Stimulated activated CD8-positive, alpha-beta memory T cell treated with anti-CD3 and anti-CD28 coated beads, Interleukin-4, amount 100 ng/mL, for 48 hours (primary cell): ENCODE measurements around the gene ZNF648.
"Not testable (repeated sequence)": the region's sequence is repeated elsewhere in the genome, so short reads cannot be mapped to it uniquely, and the experiment has no call there.

Source experiments
- DNase-seq: peaks from one replicate; pipeline ENCODE4 v3.0.0-alpha.2; 2020

Gene ZNF648

DNA sequence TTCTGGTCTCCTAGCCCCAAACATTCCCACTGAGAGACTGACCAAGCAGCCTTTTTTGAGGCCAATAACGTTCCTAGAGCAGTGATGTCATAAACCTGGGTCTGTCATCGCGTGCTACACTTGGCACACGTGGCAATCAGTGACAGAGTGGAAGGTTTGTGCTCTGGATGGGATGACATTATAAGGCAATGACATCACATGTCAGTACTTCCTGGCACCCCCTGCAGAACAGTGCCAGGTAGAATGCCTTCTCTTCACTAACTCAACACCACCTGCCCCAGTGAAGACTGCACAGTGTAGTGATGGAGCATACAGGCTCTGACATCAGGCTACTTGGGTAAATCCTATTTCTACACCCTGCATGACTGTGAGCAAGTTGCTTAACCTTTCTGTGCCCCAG is 5.4 kb upstream of the ZNF648 start:
- no peak for DNase-seq

DNA sequence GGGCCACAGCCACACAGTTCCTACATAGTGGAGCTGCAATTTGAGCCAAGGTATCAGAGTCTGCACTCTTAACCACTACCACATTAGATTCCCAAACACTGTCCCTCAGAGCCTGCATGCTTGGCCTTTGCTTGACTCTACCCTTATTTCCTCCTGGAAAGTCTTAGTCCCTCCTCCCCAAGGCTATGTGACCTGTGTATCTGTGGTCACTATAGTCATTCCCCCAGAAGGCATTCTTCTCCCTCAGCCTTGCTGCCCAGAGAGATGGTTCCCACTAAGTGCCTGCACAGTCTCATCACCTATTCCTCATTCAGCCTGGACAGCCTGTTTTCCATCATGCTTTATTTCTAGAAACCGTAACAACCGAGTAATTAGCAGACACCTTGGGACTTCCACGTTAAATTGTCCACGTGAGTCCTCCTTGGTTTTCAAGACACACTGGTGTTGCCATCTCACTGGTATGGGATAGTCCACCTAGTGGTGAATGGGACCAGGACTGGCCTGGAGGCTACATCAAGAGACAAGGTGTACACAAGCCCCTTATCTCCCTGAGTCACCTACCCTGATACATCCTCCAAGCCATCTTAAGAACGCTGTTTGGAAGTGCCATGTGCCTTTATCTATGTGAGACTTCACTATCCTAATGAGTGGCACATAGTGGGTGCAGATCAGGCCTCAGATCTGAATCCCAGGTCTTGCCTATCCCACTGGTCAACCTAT is 3.8 kb upstream of the ZNF648 start:
- DNase-seq, result no peak

DNA sequence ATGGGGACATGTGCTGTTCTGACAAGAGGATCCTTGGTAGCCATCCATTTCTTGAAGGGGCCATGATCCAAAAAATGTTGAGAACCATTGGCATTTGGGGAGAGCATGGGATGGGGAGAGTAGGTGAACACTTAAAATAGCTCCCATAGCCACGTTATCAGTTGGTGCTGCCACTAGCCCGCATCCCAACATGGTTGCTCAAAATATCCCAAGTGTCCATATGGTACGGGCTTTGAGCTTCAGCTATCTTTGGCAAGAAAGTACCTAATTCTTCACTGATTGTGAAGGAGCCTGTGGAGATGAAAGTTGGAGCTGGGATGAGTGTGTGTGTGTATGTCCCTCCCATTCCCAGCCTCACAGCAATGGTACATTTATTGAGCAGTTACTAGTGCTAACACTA is 3.1 kb upstream of the ZNF648 start:
- DNase-seq, result no peak

DNA sequence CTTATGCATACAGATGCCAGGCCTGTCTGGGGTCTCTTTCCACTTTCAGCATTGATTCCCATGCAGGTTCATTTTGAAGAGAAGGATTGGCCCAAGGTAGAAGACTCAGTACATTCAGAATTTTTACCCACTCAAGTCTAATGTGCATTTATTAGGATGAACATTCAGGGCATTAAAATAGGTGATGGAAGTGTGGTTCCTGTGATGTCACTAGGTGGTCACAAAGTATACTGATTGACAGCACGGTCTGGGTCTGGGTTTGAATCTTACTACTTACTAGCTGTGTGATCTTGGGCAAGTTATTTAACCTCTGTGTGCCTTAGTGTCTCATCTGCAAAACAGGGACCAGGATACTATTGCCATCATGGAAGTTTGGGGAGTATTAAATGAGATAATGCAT is 711 bp upstream of the ZNF648 start:
- DNase-seq, result no peak

DNA sequence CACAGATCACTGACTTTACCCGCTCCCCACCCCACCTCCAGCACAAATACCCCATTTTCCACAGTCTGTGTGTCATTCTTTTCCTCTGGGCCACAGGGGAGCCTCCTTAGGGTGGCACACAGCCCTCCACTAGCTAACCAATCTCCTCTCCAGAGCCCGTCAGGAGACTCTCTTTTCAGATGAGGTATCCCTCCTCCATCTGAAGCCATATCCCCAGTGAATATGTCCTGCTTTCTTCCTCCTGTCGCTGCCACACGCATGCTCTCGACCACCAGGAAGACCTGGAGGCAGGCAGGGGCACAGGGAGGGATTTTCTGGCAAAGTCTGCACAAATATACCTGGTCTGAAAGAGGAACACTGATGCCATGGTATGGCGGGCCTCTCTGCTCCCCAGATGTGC is 635 bp downstream of the ZNF648 start:
- DNase-seq, result no peak

DNA sequence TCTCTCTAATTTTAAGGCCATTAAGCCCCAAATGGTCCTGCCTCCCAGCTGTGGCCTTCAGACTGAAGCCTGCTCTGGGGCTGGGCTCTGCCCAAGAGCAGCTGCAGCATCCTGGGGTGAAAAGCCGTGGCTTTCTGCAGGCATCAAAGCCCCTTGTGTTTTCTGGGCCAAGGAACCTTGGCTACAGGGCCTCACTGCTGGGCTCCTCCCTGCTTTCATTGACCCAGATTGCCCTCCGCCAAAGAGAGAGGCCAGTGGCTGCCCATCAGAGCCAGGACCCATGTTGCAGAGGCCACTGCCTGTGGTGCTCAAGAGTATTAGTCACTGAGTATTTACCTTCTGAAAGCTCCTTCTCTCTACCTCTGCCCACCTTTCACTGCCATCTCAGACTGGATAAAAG is 1.6 kb downstream of the ZNF648 start:
- no peak for DNase-seq

DNA sequence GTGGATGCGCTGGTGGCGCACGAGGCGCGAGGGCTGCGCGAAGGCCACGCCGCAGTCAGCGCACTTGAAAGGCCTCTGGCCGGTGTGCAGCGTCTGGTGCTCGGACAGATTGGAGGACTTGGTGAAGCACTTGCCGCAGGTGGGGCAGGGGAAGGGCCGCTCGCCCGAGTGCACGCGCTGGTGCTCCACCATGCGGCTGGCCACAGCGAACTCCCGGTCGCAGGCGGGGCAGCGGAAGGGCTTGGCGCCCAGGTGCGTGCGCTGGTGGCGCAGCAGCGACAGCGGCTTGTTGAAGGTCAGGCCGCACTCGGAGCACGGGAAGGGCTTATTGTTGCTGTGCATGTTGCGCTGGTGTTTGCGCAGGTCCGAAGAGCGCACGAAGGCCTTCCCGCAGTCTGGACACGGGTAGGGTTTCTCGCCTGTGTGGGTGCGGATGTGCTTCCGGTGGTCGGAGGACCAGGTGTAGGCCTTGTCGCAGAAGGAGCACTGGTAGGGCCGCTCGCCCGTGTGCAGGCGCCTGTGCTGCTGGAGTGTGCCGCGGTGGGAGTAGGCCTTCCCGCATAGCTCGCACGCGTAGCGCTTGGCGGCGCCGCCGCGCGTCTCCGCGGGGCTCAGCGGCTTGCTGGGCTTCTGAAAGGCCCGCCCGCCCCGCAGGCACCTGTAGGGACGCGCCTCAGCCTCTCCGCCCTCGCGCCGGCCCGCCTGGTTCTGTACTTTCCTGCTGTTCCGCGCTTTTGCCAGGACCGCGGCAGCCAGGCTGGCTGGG is 4.7 kb downstream of the ZNF648 start:
- DNase-seq, result no peak

DNA sequence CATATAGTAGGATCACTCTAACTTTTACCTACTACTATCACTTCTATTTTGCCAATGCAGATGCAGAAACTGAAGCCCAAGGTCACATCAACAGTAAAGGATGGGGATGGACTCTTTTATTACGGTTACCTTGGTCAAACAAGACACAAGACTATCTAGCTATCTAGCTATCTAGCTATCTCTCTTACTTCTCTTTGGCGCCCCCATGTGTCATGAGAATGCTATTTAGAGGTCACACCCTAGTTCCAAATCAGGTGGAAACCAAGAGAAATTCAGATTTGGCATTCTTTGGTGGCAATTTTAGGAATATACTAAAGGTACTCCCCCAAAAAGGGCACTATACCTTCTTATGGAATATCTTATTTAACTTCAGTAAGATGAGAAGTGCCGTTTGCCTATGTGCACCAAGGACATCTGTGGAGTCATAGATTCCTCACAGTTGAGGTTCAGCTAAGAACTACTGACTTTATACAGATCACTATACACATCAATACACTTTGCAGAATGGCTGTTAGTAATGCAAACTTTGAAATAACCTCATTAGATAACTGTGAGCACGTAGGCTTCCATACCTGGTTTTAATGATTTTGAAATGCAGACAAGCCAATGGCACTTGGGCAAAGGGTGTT is 6.7 kb downstream of the ZNF648 start:
- DNase-seq, result peak; percentile 68

DNA sequence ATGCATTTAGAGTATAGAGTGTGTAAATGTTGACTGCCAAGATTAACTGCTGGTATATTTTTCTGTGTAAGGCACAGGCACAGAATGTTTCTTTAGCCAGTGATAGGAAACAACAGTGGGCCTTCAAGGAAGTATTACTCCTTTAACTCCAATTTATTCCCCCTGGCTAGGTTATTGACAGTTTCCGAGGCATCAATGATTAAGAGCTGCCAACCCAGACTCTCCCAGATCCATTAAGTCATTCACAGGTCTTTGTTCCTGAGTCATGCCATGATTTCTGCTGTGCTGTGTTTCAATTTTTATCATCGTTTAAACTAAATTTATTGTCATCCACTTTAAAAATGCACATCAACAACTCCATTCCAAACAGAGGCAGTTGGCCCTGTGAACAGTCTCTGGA is 9.2 kb downstream of the ZNF648 start:
- DNase-seq, result no peak

DNA sequence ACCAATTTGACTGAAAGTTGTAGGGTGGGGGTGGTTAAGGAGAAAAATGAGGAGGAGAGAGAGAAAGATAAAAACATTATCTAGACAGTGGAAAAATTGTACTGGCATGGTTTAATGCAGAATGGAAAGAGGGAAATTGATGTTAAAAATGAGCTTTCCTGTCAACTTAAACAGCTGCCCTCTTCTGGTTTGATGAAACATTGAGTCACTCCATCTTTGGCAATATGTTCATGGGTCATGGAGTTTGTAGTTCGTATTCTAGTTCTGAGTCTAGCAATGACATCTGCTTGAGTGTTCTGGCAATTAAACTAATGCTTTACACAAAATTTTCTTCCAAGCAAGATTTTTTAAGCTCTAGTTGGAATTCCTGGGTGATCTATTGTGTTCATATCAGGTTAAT is 9.6 kb downstream of the ZNF648 start:
- no peak for DNase-seq

DNA sequence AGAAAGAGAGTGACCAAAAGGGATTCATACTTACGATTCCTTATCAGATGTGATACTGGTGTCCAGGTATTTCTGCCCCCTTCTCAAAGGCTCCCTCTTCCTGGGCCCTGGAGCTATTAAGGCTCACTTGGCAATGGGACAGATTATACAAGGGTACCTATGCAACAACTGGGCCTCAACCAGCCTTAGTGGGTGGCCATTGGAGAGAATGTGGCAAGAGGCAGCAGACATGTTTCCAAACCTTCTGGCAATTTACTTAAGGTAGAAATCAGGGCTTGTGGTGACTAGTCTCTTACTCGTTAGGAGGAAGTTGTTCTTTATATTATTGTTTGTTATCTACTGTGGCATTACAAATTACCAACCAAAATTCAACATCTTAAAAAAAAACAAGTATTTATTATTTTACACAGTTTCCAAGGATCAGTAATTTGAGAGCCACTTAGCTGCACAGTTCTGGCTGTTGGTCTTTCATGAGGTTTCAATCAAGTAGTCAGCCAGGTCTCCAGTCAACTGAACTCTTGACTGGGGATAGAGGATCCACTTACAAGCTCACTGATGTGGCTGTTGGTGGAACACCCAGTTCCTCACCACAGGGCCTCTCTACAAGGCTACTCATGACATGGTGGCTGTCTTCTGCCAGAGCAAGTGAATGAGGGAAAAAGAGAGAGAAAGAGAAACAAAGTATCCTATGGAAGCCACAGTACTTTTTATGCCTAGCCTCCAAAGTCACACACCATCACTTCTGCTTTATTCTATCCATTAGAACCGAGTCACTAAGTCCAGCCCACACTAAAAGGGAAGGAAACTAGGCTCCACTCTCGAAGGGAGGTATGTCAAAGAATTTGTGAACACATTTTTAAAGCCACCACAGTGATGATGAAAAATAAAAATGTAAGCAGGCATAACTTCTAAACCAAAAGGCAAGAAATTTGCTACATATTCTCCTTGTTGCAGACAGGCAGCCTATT is 10.7 kb downstream of the ZNF648 start:
- no peak for DNase-seq

DNA sequence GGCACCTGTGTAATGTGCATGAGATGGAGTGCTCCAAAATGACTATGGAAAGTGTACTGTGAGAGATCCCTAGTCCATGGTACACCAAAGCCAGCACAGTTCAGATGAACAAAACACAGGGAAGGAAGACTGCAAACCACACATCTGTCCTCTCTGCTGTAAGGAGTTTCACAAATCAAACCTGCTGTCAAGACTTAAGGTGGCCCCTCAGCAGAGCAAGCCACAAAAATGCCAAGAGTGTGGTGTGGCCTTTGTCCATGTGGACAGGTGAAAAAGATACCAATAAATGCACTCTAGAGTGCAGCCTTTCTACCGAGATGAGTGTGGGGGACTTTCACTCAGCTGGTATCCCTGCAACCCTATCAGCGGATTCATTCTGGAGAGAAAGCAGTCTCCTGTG is 12.9 kb downstream of the ZNF648 start:
- DNase-seq, result no peak

DNA sequence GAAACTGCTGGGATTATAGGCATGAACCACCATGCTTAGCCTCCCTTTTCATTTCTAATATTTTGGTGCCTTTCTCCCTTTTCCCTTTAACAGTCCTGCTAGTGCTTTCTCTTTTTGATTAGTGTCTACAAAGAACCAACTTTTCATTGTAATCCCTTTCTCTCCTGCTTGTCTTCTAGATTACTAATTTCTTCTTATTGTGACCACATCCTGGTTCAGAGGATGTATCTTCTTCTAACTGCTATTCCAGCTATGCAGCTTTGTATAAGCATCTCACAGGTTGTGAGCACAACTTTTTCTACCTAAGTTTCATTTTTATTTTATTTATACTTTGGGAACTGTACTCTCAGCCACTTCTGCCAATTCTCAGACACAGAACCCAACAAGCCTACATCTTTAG is 14.7 kb downstream of the ZNF648 start:
- DNase-seq, result no peak

DNA sequence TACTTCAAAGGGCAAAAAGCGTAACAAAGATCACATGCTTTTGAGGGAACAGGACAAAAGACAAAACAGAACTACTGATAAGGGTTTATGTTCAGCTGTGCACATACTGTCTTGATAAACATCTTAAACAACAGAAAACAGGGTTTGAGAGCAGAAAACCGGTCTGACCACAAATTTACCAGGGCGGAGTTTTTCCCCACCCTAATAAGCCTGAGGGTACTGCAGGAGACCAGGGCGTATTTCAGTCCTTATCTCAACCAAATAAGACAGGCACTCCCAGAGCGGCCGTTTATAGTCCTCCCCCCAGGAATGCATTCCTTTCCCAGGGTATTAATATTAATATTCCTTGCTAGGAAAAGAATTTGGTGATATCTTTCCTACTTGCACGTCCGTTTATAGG is 16.0 kb downstream of the ZNF648 start:
- not testable (repeated sequence) for DNase-seq

DNA sequence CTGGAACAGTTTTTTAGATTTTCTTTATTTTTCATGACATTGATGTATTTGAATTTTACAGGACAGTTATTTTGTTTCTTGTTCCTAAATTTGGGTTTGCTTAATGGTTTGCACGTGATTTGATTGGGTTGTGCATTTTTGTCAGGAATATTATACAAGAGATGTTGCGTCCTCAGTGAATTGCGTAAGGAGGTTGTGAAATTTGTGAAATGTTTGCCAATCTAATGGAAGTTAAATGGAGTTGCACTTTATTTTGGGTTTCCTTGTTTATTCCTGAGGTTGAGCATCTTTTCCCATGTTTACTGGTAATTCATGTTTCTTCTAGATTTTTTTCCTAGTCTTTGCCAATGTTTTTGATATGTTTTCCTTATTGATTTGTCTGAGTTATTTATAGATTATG is 19.9 kb downstream of the ZNF648 start:
- no peak for DNase-seq

DNA sequence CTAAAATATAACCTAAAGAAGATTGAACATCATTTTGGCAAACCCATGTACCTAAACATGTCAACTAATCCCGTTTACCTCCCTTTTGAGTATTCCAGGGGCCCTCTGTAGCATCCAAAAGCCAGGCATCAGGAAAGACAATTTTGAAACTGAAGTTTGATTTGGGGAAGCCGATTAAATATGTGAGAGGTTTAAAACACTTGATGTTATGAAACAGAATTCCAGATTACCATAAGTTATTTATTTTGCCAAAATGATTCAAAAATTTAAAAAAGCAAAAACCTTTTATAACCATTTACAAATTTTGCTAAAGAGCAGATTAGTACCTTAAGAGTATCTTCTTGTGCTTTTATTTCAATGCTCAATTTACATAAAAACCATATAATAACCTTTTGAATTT is 23.3 kb downstream of the ZNF648 start:
- no peak for DNase-seq

DNA sequence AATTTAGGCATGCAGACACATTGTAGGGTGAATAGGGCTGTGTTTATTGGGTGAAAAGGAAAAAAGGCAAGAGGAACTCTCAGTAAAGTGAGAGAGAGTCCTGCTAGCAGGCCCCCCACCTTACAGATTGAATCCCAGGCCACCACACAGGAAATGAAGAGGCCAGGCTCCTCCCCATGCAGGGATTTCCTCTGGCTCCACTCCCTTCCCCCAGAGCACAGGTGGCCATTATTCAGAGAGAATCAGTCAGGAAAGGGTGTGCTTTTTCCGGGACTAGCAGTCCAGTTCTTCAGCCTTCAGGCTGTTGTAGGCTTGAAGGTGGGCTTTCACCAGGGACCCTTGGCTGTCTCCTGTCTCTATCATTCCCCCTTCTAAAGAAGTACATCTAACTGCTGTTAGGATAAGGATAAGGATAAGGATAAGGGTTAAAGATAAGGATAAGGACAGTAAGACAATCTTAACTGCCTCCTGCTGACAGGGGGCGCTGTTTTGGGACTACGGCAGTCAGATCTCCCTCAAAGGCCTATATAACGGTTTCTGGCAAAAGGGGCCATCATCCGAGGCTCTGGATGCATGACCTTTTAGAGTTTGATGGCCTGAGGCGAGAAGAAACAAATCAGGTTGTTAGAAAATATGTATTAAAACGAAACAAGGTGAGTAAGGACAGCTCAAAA is 26.3 kb downstream of the ZNF648 start:
- DNase-seq, result peak; percentile 49

DNA sequence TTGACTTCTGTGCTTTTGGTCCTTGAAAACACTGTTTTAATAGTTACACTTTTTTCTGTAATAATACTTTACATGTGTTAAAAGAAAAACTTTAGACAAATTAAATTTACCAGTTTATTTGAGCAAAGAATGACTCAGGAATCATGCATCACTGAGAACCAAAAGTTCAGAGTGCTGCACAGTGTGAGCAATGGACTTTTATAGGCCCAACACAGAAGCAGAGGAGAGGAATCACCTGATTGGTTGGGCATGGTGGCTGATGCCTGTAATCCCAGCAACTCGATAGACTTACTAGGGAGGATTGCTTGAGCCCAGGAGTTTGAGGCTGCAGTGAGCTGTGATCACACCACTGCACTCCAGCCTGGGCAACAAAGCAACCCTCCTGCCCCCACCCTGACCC is 29.3 kb downstream of the ZNF648 start:
- DNase-seq, result no peak

DNA sequence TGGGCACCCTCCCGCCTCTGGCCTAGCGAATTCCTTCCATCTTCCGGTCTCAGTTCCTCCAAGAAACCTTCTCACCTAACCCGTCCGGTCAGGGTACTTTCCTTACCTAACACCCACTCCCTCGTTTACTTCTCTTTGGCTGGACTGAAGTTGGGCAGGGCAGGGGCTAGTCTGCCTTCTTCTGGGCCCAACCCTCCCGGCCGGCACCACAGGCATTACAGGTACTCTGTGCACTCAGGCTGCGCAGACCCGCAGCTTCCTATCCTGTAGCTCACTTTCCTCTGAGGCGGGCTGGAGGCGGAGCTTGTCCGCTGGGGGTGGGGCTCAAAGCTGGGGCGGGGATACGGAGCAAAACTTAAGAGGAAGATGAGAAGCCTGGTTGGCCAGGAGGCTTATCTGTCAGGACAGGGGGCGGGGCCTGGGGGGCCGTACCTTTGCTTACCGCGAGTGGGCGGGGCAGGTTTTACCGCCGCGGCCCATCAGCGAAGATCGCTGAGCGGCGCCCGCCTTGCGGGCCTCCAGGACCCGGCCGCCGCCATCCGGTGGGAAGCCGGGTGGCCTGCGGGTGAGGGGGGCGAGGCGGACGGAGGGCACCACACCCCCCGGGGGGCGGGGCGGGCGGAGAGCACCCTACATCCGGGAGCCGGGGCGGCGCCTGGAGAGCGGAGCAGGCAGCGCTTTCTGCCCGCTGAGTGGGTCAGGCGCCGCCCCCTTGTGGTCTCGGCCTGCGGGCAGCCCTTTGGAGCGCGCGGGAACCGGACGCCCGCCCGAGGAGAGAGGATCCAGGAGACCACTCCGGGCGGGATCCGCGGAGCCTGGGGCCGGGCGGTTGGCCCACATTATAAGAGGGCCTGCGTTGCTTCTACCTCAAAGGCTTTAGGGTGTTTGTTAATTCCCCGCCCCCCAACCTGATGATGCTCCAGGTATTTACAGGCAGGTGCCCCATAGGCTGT is 31.9 kb downstream of the ZNF648 start:
- peak; percentile 98 for DNase-seq

DNA sequence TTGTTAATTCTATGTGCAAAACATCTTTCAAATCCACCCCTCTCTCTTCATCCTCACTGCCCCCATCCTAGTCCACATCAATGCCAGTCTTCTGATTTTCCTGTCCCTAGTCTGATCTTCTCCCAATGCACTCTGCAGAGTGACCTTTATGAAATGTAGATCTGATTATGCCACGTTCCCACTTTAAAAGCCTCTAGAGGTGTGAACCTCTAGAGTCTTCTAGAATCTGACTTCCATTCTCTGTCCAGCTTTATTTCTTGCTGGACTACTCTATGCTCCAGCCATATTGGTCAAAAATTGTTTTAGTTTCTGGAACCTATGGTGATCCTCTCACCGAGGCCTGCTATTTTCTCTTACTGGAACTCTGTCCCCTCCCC is 32.5 kb downstream of the ZNF648 start:
- no peak for DNase-seq

DNA sequence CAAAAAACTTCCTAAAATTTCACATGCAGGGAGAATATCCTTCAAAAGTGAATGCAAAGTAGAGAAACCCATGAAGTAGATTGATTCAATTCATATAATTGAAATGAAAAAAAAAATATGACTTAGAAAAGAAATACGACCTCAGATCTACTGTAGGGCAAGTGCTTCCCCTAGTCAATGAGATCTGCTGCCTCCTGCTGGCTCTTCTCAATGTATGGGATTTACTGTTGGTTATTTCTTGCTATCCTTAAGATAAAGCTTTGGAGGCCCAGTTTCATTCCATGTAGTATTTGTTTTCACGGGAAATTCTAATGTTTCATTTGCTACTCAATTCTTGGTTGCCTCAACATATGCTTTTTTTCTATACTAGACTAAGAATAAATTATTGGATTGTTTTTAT is 46.2 kb downstream of the ZNF648 start:
- no peak for DNase-seq
